ENCODE data around the gene MED16. TPM values are rescaled to one million over a fixed set of nuclear protein-coding genes. Genes with fewer than 3 reads are reported as not detected.
"Not testable (repeated sequence)": the region's sequence is repeated elsewhere in the genome, so short reads cannot be mapped to it uniquely, and the experiment has no call there.

Gene MED16
- polyA plus RNA-seq, 3 donors = 38.8 to 41.4 (median 39.0) TPM

- 74 to 87% (median 81%) methylated on average over 11 to 16 of the region's 16 CpGs for WGBS, 3 donors
- no peak overlapping the region for H3K27ac ChIP-seq (ENCODE audit: low read depth, low read length)
Observed at GRCh38 chr19:867301-867793, 25.6 kb downstream of the MED16 start.

- no peak overlapping the region for H3K27ac ChIP-seq (ENCODE audit: low read depth, low read length)
- 81 to 87% (median 82%) methylated on average over 29 to 37 of the region's 38 CpGs for WGBS, 3 donors
Observed at GRCh38 chr19:866769-867300, 26.2 kb downstream of the MED16 start.

DNA sequence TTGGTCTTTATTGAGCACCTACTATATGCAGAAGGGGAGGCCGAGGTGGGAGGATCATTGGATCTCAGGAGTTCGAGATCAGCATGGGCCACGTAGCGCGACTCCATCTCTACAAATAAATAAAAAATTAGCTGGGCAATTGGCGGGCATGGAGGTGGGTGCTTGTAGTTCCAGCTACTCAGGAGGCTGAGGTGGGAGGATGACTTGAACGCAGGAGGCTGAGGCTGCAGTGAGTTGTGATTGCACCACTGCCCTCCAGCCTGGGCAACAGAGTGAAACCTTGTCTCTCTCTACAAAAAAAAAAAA lies 29.7 kb downstream of the MED16 start:
- 63 to 81% (median 78%) methylated on average over 7 of the region's 7 CpGs for WGBS, 3 donors
- H3K27ac ChIP-seq (ENCODE audit: low read depth, low read length) = no peak overlapping the region

- WGBS, 3 donors = 23 to 34% (median 26%) methylated on average over 45 to 48 of the region's 48 CpGs
Observed at GRCh38 chr19:862581-863314, 30.2 kb downstream of the MED16 start.

DNA sequence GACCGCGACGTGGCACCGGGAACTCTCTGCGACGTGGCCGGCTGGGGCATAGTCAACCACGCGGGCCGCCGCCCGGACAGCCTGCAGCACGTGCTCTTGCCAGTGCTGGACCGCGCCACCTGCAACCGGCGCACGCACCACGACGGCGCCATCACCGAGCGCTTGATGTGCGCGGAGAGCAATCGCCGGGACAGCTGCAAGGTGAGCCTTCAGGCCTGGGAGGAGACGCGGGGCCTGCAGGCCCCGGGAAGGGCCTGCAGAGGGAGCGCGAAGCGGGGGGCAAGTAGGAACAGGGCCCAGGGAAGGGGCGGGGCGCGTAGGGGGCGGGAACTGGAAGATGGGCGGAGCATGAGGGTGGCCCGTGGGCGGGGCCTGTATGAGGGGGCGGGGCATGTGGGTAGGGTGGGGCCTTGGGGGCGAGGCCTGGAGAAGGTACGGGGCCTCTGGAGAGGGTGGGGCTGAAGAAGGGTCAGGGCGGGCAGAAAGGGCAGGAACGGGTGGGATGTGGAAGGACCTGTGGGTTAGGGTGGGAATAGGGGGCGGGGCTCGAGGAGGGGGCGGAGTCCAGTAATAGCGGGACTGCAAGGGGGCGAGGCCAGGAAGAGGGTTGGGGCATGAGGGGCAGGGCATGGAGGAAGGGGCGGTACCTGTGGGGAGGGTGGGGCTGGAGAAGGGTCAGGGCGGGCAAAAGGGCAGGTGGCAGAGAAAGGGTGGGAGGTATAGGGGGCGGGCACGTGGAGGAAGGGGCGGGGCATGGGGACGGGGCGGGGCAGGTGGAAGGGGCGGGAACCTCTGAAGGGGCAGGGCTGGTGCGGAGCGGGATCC lies 31.0 kb downstream of the MED16 start:
- H3K27ac ChIP-seq (ENCODE audit: low read depth, low read length) = no peak overlapping the region
- 21 to 25% (median 24%) methylated on average over 52 to 60 of the region's 60 CpGs for WGBS, 3 donors

More at GRCh38 chr19:862581-863314, 30.2 kb downstream of the MED16 start:
- H3K27ac ChIP-seq (ENCODE audit: low read depth, low read length) = no peak overlapping the region

GRCh38 chr19:861141-861755 lies 31.7 kb downstream of the MED16 start:
- no peak overlapping the region for H3K27ac ChIP-seq (ENCODE audit: low read depth, low read length)
- 56 to 60% (median 59%) methylated on average over 27 to 31 of the region's 35 CpGs for WGBS, 3 donors

DNA sequence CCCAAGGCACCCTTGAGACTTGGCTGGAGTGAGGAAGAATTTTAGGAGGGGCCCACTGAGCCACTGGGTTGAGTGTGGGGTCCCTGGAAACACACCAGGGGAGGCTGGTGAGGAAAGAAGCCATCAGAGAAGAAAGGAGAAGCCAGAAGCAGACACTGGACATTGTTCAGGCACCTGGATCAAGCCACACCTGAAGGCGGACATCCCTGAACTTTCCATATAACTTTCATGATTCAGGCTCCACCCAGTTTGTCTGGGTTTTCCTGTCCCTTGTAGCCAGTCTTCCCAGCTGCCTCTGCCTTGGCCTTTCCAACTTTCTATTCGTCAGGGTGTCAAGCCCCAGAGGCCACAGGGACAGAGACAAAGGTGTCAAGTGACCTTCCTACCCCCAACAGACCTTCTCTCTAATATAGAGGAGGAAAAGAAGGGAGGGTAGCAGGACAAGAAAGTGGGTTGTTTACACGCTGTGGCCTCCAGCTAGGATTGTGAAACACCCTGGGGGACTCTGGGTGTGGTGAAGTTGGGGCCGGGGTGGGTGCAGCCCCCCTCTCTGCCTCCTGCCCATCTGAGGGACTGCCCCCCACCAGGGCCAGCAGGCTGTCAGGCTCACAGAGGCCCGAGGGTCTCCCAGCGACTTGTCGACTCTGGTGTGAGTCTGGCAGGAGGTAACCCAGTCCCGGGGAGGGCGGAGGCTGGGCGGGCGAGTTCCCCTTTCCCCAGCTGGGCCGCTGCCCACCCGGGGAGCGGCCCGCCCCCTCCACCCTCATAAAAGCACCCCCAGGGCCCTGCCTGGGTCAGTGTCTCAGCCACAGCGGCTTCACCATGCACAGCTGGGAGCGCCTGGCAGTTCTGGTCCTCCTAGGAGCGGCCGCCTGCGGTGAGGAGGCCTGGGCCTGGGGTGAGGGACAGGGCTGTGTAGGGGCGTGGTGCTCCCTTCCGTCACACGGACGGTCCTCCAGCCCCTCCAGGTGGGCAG lies 33.8 kb downstream of the MED16 start, which contains the start of gene CFD:
Gene CFD (plus strand): TSS at position 797 of the 976 bp plus-strand sequence. CDS start 26 bp downstream, at position 823.
- WGBS, 3 donors = 16 to 52% (median 21%) methylated on average over 21 to 24 of the region's 24 CpGs
- H3K27ac ChIP-seq (ENCODE audit: low read depth, low read length) = no peak within 1 kb of the TSS

DNA sequence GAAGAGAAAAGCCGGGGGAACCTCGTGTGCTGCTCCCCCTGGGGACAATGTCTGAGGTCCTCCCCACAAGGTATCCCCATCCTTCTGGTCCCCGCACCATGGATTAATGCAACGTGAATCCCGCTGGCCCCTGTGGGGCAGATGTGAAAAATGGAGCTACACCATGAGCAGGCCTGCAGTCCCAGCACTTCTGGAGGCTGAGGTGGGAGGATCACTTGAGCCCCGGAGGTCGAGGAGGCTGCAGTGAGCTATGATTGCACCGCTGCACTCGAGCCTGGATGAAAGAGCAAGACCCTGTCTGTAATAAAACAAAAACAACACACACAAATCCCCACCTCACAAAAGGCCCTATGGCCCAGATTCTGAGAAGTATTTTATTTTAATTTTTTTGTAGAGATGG lies 34.7 kb downstream of the MED16 start:
- no peak overlapping the region for H3K27ac ChIP-seq (ENCODE audit: low read depth, low read length)
- 75 to 79% (median 78%) methylated on average over 9 of the region's 9 CpGs for WGBS, 3 donors

- 69% methylated on average over 36 to 40 of the region's 40 CpGs for WGBS, 3 donors
- no peak overlapping the region for H3K27ac ChIP-seq (ENCODE audit: low read depth, low read length)
Observed at GRCh38 chr19:855566-856120, 37.3 kb downstream of the MED16 start.

DNA sequence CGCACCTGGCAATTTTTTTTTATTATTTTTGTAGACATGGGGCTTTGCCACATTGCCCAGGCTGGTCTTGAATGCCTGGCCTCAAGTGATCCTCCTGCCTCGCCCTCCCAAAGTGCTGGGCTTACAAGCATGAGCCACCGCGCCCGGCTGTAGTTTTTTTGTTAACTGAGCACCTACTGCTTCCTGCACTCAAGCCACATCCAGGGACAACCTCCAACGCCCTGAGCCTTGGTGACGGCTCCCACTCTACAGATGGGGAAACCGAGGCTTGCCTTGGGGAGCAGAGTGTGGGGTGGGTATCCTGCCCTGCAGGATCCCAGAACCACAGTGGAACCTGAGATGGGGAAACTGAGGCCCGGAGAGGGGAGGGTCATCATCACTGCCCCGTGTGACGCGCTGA lies 37.8 kb downstream of the MED16 start:
- WGBS, 3 donors = 79 to 85% (median 84%) methylated on average over 12 of the region's 12 CpGs
- no peak overlapping the region for H3K27ac ChIP-seq (ENCODE audit: low read depth, low read length)

- WGBS, 3 donors = 71 to 82% (median 75%) methylated on average over 6 of the region's 6 CpGs
- H3K27ac ChIP-seq (ENCODE audit: low read depth, low read length) = no peak overlapping the region
Observed at GRCh38 chr19:854549-854948, 38.4 kb downstream of the MED16 start.

DNA sequence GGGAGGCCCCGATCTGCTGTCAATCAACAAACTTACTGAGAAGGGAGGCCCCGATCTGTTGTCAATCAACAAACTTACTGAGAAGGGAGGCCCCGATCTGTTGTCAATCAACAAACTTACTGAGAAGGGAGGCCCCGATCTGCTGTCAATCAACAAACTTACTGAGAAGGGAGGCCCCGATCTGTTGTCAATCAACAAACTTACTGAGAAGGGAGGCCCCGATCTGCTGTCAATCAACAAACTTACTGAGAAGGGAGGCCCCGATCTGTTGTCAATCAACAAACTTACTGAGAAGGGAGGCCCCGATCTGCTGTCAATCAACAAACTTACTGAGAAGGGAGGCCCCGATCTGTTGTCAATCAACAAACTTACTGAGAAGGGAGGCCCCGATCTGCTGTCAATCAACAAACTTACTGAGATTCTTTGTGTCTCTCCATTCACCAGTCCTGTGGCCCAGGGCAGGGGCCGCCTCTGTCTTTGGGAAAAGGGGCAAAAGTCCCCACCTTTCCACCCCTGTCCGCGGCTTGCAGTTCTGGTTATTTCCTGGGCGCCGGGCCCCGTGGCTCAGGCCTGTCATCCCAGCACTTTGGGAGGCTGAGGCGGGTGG lies 39.3 kb downstream of the MED16 start:
- H3K27ac ChIP-seq (ENCODE audit: low read depth, low read length) = not testable (repeated sequence)
- 63 to 69% (median 67%) methylated on average over 10 to 11 of the region's 17 CpGs for WGBS, 3 donors

GRCh38 chr19:853014-853585 lies 39.9 kb downstream of the MED16 start:
- H3K27ac ChIP-seq (ENCODE audit: low read depth, low read length) = no peak overlapping the region
- 23 to 29% (median 23%) methylated on average over 51 to 67 of the region's 67 CpGs for WGBS, 3 donors

GRCh38 chr19:852136-853013 lies 40.6 kb downstream of the MED16 start, which contains the start of gene ELANE:
TSS of gene ELANE (plus strand) at chr19:852303. CDS start at chr19:852329, 26 bp downstream.
- H3K27ac ChIP-seq (ENCODE audit: low read depth, low read length) = no peak within 1 kb of the TSS
- WGBS, 3 donors = 45 to 63% (median 54%) methylated on average over 51 to 55 of the region's 55 CpGs

DNA sequence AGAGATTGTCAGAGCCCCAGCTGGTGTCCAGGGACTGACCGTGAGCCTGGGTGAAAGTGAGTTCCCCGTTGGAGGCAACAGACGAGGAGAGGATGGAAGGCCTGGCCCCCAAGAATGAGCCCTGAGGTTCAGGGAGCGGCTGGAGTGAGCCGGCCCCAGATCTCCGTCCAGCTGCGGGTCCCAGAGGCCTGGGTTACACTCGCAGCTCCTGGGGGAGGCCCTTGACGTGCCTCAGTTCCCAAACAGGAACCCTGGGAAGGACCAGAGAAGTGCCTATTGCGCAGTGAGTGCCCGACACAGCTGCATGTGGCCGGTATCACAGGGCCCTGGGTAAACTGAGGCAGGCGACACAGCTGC lies 42.0 kb downstream of the MED16 start:
- 24 to 43% (median 25%) methylated on average over 12 to 13 of the region's 13 CpGs for WGBS, 3 donors
- H3K27ac ChIP-seq (ENCODE audit: low read depth, low read length) = no peak overlapping the region
